HCT116 (cell line): ENCODE results near the gene TMEM116.

ENCODE experiments used
- POLR2A ChIP-seq: IDR thresholded peaks from 2 replicates; pipeline ENCODE4 v1.7.0; 2011; ENCODE audit warnings: borderline replicate concordance; ENCODE audit not compliant: insufficient read depth, insufficient read length; ENCODE audit errors: extremely low read depth
- POLR2AphosphoS5 ChIP-seq: IDR thresholded peaks from 2 replicates; pipeline ENCODE4 v1.6.1; 2011; ENCODE audit warnings: mild to moderate bottlenecking, low read depth, low read length, moderate library complexity
- REST ChIP-seq: IDR thresholded peaks from 2 replicates; pipeline ENCODE4 v1.6.1; 2012; ENCODE audit warnings: low read depth
- TF ChIP-seq, protein P1 (sequence below), 3 experiments: fragments of 200-600 bp in 1 of 3; sonication (generic) in 1 of 3; IDR thresholded peaks in 2 of 3; conservative IDR thresholded peaks in 1 of 3; 2 replicates each; pipeline ENCODE4 v1.5.1; 2012 to 2017; ENCODE audit warnings: low read depth in 2 of 3, low read length in 2 of 3, antibody characterized with exemption in 1 of 3, borderline replicate concordance in 1 of 3, control low read depth in 1 of 3, mild to moderate bottlenecking in 1 of 3, mixed read lengths in 1 of 3, mixed run types in 1 of 3, moderate library complexity in 1 of 3; ENCODE audit not compliant: insufficient read depth in 1 of 3

DNA sequence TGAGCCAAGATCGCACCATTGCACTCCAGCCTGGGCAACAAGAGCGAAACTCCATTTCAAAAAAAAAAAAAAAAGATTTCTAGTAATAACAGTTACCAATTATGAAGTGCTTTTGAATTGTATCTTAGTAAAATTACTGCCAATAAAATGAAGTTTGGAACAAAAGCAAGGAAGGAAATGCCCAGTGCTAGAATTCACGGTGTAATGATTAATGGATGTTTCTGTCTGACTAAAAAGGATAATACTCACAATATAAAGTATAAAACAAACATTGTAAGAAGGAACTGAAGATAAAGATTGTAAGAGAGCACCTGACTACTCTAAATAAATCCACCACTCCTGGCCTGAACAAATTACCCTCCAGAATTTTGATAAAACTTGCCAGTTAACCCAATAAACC, 4.0 kb downstream of the TMEM116 start:
- TF ChIP-seq REST, result no peak
- TF ChIP-seq, protein P1, sequence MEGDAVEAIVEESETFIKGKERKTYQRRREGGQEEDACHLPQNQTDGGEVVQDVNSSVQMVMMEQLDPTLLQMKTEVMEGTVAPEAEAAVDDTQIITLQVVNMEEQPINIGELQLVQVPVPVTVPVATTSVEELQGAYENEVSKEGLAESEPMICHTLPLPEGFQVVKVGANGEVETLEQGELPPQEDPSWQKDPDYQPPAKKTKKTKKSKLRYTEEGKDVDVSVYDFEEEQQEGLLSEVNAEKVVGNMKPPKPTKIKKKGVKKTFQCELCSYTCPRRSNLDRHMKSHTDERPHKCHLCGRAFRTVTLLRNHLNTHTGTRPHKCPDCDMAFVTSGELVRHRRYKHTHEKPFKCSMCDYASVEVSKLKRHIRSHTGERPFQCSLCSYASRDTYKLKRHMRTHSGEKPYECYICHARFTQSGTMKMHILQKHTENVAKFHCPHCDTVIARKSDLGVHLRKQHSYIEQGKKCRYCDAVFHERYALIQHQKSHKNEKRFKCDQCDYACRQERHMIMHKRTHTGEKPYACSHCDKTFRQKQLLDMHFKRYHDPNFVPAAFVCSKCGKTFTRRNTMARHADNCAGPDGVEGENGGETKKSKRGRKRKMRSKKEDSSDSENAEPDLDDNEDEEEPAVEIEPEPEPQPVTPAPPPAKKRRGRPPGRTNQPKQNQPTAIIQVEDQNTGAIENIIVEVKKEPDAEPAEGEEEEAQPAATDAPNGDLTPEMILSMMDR (IDR thresholded peaks at IDR 0.05 in 2 of 3, conservative IDR thresholded peaks at IDR 0.05 in 1 of 3; ENCODE audit: borderline replicate concordance in 1 of 3, insufficient read depth in 1 of 3, low read depth in 2 of 3, low read length in 2 of 3), result no peak
- TF ChIP-seq POLR2AphosphoS5, result no peak
- no peak for TF ChIP-seq POLR2A
